RPMI8226 (cell line): ENCODE measurements around the gene SCN11A.

ENCODE experiments used
- DNase-seq: peaks from one replicate; pipeline ENCODE4 v3.0.0-alpha.2; 2015

The SCN11A gene

GRCh38 chr3:39051649-39052561, at the start of gene SCN11A, which contains the start of gene WDR48:
Gene SCN11A, minus strand, starts transcription at chr3:39051944. Its CDS starts 101,582 bp downstream, at chr3:38950362.
Gene WDR48, plus strand, starts transcription at chr3:39052016. Its CDS starts 10 bp downstream, at chr3:39052026.
- DNase-seq = peak; percentile 95

- peak; percentile 71 for DNase-seq
Observed at GRCh38 chr3:39101022-39101689, 49.4 kb upstream of the SCN11A start.

GRCh38 chr3:39100500-39100886, 48.7 kb upstream of the SCN11A start:
- no peak for DNase-seq

DNA sequence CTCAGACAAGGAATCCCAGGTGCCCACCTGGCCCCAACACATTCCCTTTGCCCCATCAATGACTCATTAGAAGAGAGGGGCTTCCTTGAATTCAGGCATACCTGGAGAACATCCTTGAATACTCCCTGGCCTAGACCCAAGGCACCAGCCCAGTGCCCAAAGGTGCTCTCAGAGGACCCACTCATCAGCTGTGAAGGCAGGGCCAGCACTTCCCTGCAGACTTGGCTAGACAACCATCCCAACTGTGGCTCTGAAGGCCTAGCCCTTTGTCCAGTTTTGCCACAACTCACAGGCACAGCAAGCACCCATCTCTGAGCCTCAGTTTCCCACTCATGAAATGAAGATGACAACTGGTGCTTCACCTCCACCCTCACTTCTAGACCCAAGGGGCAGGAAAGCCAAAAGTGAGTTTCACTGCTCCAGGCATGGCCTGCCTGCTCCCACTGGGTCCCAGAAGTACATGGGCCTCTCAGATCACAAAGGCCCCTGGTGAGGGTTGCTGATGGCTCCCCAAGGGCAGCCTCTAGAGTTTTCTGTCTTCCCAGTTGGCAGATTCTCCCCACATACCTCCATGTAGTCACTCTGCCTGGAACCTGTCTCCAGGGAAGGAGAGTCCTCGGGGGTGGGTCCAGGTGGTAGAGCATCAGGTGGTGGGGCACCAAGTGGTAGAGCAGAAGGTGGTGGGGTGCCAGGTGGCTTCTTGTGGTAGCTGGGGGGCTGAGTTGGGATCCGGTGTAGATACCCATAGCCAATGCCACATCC, 48.2 kb upstream of the SCN11A start:
- no peak for DNase-seq

GRCh38 chr3:39099242-39099641, 47.5 kb upstream of the SCN11A start:
- DNase-seq = no peak

DNA sequence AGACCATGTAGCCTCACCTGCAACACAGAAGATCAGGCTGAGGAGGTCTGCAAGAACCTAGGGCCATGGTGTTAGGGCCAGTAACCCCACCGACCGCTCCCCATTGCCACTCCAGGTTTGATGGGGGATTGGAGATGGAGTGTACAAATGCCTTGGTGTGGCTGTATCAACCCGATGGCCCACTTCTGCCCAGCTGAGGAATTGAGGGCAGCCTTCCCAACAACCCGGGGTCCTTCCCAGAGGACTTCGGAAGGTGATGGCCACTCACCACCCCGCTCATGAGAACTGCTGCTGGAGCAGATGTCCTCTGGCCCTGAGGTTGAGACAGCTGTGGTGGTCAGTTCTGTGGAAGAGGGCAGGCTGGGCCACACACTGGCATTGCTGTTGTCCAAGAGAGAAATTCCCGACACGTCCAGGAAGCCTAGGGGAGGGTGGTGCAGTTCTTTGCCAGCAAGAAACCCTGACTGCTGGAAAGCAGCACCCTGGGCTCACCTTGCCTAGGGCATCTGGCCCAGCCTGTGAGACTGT, 46.8 kb upstream of the SCN11A start:
- no peak for DNase-seq

- DNase-seq = no peak
Observed at GRCh38 chr3:39097716-39098472, 46.1 kb upstream of the SCN11A start.

- DNase-seq = no peak
Observed at GRCh38 chr3:39096775-39097174, 45.0 kb upstream of the SCN11A start.

DNA sequence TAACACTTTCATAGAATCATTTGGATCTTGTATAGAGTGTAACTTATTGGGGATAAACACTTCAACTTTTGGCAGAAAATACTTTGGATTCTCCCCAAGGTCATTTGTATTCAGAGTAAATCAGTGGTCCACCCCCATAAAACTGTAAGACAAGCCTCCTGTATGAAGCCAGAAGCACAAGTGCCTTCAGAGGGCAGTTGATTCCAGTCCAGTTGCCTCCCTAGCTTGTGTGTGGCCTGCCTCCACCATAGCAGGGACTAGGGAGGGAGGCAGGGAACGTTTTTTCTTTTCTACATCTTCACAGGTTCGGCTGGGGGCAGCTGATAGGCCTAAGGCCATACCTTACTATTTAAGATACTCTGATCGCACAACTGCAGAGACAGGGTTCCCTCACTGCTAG, 44.0 kb upstream of the SCN11A start:
- DNase-seq = no peak

DNA sequence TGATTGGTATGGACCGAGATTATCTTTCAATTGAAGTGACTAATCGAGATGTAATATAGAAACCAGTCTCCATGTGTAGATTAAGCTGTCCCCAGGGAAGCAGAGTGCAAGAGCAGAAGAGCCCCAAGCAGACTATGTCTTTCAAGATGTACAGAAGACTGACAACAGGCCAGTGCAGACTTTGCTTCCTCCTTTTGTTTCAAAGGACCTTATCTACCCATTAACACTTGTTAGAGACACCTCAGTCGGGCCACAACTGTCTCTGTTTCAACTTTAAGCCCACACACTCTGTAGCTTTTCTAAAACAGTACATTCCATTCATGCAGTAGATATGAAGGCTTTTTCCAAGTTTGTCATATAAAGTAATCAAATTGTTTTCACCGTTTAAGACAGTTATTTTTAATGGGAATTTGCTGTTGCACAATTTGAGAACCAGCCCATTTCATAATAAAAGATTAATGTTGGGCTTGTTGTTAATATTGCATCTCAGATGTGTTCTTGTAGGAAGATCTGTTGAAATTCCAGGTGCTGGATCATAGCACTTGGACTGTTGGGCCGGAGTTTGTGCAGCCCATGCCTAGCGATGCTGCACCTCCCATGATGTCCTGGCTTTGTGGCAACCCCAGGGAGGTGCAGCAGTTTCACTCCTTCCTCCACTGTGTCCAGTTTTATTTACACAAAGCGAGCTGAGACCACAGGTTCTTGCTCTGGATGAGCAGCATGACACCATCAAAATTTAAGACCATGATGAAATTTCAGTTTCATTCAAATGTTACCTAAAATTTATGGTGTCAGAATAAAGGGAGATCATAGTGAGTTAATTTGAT, 43.3 kb upstream of the SCN11A start:
- DNase-seq = no peak

DNA sequence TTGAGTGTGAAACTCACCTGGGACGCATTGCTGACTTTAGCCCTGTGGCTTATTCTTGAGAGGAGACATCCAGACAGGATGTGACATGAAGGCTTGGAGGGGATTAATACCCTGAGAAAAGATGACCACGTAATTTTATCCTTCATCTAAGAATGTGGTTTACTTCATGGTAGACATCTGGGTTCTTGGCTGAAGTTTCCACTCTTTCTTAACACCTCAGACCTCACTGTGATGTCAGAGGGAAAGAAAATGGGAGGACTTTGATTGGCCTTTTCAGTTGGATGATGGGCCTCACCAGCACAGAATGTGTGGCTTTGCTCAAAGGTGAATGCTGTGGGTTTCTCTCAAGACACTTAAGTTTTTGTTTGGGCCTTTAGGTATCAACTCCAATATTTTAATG, 39.2 kb upstream of the SCN11A start:
- no peak for DNase-seq

DNA sequence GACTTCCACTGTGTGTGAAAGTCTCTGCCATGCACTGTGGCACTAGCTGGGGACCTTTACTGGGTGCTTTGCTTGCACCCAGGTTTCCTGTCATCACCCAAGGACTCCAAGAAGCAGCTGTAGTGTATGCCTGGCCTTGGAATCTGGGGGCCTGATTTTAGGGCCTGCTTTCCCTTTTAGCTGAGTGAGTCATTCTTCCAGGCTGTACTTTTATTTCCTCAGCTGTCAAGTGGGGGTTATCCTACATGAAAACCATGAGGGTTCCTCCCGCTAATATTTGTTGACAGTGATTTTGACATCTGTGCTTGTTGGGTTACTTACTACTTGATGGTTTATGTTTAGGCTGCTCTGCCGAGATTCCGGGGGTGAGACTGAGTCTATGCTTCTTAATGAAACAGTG, 37.1 kb upstream of the SCN11A start:
- no peak for DNase-seq

DNA sequence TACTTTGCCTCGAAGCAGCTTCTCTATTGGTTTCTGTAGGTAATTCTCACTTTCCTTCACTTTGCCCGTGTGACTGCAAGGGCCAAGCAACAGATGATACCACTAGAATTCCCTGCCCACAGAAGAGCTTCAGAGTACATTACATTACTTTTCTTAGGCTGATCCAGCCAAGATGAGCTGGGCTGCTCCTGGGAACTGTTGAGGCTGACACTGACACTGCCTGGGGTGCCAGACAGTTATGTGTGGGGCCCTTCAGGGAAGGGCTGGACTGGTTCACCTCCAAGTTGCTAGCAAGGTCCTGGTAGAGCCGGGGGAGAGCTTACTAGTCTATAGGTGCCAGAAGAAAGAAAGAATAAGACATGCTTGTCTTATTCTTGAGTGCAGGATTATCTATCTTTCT, 36.7 kb upstream of the SCN11A start:
- no peak for DNase-seq

DNA sequence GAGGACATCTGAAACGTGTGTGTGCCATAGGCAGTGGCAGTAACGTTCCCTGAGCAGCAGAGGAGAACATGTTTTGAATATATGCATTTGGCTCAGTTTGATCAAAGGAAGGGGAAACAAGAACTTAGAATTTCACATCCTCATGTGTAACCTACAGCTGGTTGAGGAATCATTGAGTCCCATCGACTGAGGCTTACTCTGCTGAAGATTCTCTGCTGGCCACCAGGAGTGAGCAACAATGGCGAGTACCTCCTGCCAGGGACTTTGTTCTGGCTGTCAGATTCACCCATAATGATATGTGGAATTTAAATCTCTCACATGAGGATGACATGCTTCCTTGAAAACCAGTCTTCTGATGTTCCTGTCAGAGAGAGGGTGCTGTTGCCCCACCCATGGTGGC, 34.4 kb upstream of the SCN11A start:
- no peak for DNase-seq

DNA sequence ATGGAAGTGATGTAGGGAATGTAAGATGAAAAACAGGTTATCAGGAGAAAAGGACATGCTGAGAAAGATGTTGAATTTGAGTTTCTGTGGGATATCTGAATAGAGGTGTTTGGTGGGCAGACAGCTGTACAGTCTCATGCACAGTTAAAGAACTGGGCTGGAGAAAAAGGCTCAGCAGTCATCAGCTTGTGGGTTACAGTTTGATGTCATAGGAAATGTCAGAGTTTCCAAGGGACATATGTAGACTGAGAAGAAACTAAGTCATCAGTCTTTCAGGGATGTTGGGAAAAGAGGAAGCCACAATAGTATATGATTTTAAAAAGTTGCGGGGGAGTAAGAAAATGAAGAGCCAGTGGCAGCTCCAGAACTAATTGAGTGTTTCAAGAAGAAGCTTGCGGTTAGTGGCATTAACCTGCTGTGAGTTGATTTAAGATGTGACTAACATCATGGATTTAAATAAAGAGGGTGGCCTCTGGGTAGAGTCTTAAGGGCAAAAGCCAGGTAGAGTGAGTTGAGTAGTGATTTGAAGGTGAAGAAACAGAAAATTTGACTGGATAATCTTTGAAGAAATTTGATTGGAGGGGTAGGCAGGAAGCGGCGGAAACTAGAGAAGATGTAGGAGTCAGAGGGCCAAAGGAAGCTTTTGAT, 31.0 kb upstream of the SCN11A start:
- no peak for DNase-seq

DNA sequence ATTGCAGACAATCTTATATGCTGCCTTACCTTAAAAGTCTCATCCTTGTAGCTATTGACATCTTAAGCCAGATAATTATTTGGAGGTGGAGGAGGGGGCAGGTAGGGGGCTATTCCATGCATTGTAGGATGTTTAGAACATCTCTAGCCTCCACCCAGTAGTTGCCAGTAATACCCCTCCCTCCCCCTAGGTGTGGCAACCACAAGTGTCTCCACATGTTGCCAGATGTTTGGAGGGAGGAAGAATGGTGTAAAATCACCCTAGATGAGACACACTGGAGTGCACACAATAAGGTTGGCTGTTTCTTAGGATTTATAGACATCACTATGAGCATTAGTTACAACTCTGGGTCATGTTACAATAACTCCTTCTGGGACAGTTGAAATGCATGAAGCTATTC, 28.3 kb upstream of the SCN11A start:
- no peak for DNase-seq

DNA sequence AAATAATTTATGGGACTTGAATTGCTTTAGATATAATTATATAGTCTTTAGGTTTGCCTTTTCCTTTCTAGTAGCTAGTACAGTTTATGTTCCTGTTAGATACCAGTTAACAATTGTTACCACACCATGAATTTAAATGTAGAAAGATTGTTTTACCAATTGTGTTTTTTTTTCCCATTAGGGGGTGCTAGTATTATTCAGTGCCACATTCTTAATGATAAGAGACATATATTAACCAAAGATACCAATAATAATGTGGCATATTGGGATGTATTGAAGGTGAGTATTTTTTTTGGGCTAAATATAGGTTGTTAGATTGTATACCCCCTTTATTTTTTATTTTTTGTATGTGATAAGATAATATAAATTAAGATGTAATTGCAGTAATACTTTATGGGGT, 27.8 kb upstream of the SCN11A start:
- no peak for DNase-seq

- DNase-seq = no peak
Observed at GRCh38 chr3:39075910-39076309, 24.2 kb upstream of the SCN11A start.

DNA sequence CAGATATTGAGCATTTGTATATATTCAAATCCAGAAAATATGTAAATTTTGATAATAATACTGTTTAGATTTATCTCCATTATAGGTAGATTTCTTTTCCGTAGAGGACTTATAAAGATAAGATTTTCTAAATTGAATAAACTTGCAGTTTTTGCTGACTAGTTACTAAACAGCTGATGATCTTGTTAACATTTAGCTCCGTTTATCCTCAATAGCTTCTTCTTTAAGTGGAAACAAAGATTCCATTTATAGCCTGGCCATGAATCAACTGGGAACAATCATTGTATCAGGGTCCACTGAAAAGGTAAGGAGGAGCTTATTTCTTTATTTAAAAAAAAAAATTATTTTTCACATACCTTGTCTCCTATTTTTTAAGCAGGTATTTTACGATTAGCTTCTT, 16.8 kb upstream of the SCN11A start:
- DNase-seq = no peak

GRCh38 chr3:39067286-39067685, 15.5 kb upstream of the SCN11A start:
- DNase-seq = no peak

- peak; percentile 46 for DNase-seq
Observed at GRCh38 chr3:39065197-39065596, 13.5 kb upstream of the SCN11A start.
